Cardiac muscle cell (in vitro differentiated cells and primary cell): ENCODE results near the gene GNG11. TPM values are rescaled to one million over a fixed set of nuclear protein-coding genes. Genes with fewer than 3 reads are reported as not detected.

Experiments used
- DNase-seq, 2 donors: peaks; one replicate each; pipeline versions ENCODE4 v3.0.0 to v3.0.0-alpha.2; 2010 to 2017; ENCODE audit warnings: low read depth in 1 of 2, low spot score in 1 of 2
- H3K27ac ChIP-seq: fragments of 200-600 bp; sonication (generic); 2 replicates; pipeline ENCODE4 v1.5.1; 2016
- H3K27me3 ChIP-seq: fragments of 200-600 bp; sonication (generic); 2 replicates; pipeline ENCODE4 v1.6.0; 2016; ENCODE audit warnings: control low read depth
- H3K36me3 ChIP-seq: fragments of 200-600 bp; sonication (generic); 2 replicates; pipeline ENCODE4 v1.5.1; 2016; ENCODE audit warnings: control low read depth
- H3K4me1 ChIP-seq: fragments of 200-600 bp; sonication (generic); 2 replicates; pipeline ENCODE4 v1.8.1; 2017; ENCODE audit warnings: low read depth, mild to moderate bottlenecking, mixed run types
- H3K4me3 ChIP-seq: fragments of 200-600 bp; sonication (generic); 2 replicates; pipeline ENCODE4 v1.5.1; 2016; ENCODE audit warnings: mild to moderate bottlenecking
- H3K9me3 ChIP-seq: fragments of 200-600 bp; sonication (generic); 2 replicates; pipeline ENCODE4 v1.5.1; 2017; ENCODE audit warnings: low read depth, mild to moderate bottlenecking, control low read depth
- CTCF ChIP-seq: IDR thresholded peaks from 2 replicates; pipeline ENCODE4 v1.5.1; 2012; ENCODE audit warnings: low read depth, mild to moderate bottlenecking, low read length
- polyA plus RNA-seq: library from polyadenylated mRNA; unstranded; fragments of >200 nt; fragmentation: Nextera tagmentation; extraction: Ambion mirVana; gene quantifications from 2 replicates; pipeline ENCODE4 v1.2.1, GENCODE V29; 2016
- total RNA-seq: library from RNA; depleted of rRNA; stranded (reverse); fragments of >200 nt; gene quantifications from 2 replicates; pipeline ENCODE4 v1.2.3, GENCODE V29; 2016

The GNG11 gene
- 8.4 and 9.6 TPM in 2 replicates for total RNA-seq
- polyA plus RNA-seq = 20.8 and 21.3 TPM in 2 replicates

GRCh38 chr7:93921607-93922566 is at the start of gene GNG11:
Gene GNG11 (plus strand): TSS chr7:93921735. CDS start chr7:93922138, 403 bp downstream.
- peak within 1 kb of the TSS; percentile 63 for H3K27ac ChIP-seq

GRCh38 chr7:93873998-93874574 is 47.4 kb upstream of the GNG11 start:
- no peaks in the 10 kb centered on the region for H3K9me3 ChIP-seq
- no peaks in the 10 kb centered on the region for H3K4me1 ChIP-seq
- no peak overlapping the region for H3K4me3 ChIP-seq
- no peaks in the 10 kb centered on the region for H3K27me3 ChIP-seq
- no peak overlapping the region for H3K27ac ChIP-seq
- no peak for TF ChIP-seq CTCF
- no peaks in the 10 kb centered on the region for H3K36me3 ChIP-seq
- no peak for DNase-seq

More at GRCh38 chr7:93921607-93922566, at the start of gene GNG11:
- Histone ChIP-seq H3K4me3 (peak within 1 kb of the TSS; percentile 35), H3K9me3 (no peaks in the 10 kb centered on the region), H3K4me1 (peaks cover 15% of the 10 kb centered on the region), H3K36me3 (no peaks in the 10 kb centered on the region), H3K27me3 (no peaks in the 10 kb centered on the region)
- no peak for TF ChIP-seq CTCF
- peak; percentile 82 to 87 for DNase-seq

GRCh38 chr7:93877742-93878141 is 43.8 kb upstream of the GNG11 start:
- Histone ChIP-seq H3K4me3 (no peak overlapping the region), H3K27me3 (no peaks in the 10 kb centered on the region), H3K9me3 (no peaks in the 10 kb centered on the region), H3K4me1 (no peaks in the 10 kb centered on the region), H3K36me3 (no peaks in the 10 kb centered on the region), H3K27ac (no peak overlapping the region)
- TF ChIP-seq CTCF = no peak
- no peak for DNase-seq

GRCh38 chr7:93879356-93879755 is 42.2 kb upstream of the GNG11 start:
- no peak for DNase-seq
- Histone ChIP-seq H3K9me3 (no peaks in the 10 kb centered on the region), H3K27me3 (no peaks in the 10 kb centered on the region), H3K27ac (no peak overlapping the region), H3K36me3 (no peaks in the 10 kb centered on the region), H3K4me1 (no peaks in the 10 kb centered on the region), H3K4me3 (no peak overlapping the region)
- no peak for TF ChIP-seq CTCF

- Histone ChIP-seq H3K9me3 (peaks cover 5% of the 10 kb centered on the region), H3K36me3 (no peaks in the 10 kb centered on the region), H3K4me1 (no peaks in the 10 kb centered on the region), H3K27ac (no peak overlapping the region), H3K27me3 (peaks cover 6% of the 10 kb centered on the region), H3K4me3 (no peak overlapping the region)
- no peak for DNase-seq
- TF ChIP-seq CTCF = no peak
These were observed 39.1 kb upstream of the GNG11 start for GRCh38 chr7:93882468-93882867.
